GM23338 (cell line): ENCODE data around the gene SLC2A6.

Experiments used
- CREB1 ChIP-seq: fragments of 250-450 bp; sonication (Bioruptor Pico); IDR thresholded peaks from 2 replicates; pipeline ENCODE4 v1.5.0; 2020; ENCODE audit warnings: low read depth, mild to moderate bottlenecking, moderate library complexity
- EZH2 ChIP-seq: fragments of 200-600 bp; sonication (generic); IDR thresholded peaks from one replicate; pipeline ENCODE4 v1.8.0; 2017; ENCODE audit warnings: antibody characterized with exemption, mild to moderate bottlenecking, low read depth; ENCODE audit not compliant: unreplicated experiment
- EZH2phosphoT487 ChIP-seq: fragments of 200-600 bp; sonication (generic); IDR thresholded peaks from one replicate; pipeline ENCODE4 v1.8.1; 2018; ENCODE audit warnings: antibody characterized with exemption; ENCODE audit not compliant: unreplicated experiment
- JUNB ChIP-seq: IDR thresholded peaks from one replicate; pipeline ENCODE4 v1.6.1; 2016; ENCODE audit warnings: antibody characterized with exemption; ENCODE audit not compliant: unreplicated experiment
- NANOG ChIP-seq: IDR thresholded peaks from 2 replicates; pipeline ENCODE4 v1.6.1; 2016; ENCODE audit warnings: antibody characterized with exemption, borderline replicate concordance
- POLR2AphosphoS5 ChIP-seq: IDR thresholded peaks from 2 replicates; pipeline ENCODE4 v1.6.1; 2016; ENCODE audit warnings: antibody characterized with exemption, low read depth
- STAT1 ChIP-seq: IDR thresholded peaks from one replicate; pipeline ENCODE4 v1.6.1; 2016; ENCODE audit warnings: antibody characterized with exemption; ENCODE audit not compliant: unreplicated experiment
- ZNF114 ChIP-seq: fragments of 250-450 bp; sonication (Bioruptor Pico); IDR thresholded peaks from 2 replicates; pipeline ENCODE4 v1.5.0; 2020; ENCODE audit warnings: mild to moderate bottlenecking, moderate library complexity
- ZNF331 ChIP-seq: fragments of 250-450 bp; sonication (Bioruptor Pico); IDR thresholded peaks from 2 replicates; pipeline ENCODE4 v1.5.0; 2020; ENCODE audit warnings: low read depth, mild to moderate bottlenecking, moderate library complexity
- TF ChIP-seq, protein P1 (sequence below), 2 experiments: fragments of 200-600 bp in 1 of 2; sonication (generic) in 1 of 2; conservative IDR thresholded peaks; 2 replicates each; pipeline versions ENCODE4 v1.5.1 to v1.6.1; 2016 to 2017; ENCODE audit warnings: antibody characterized with exemption in 2 of 2, low read depth in 2 of 2, mild to moderate bottlenecking in 2 of 2, moderate library complexity in 1 of 2
- TF ChIP-seq, protein P2 (sequence below): IDR thresholded peaks from 2 replicates; pipeline ENCODE4 v1.6.1; 2016; ENCODE audit warnings: antibody characterized with exemption
- TF ChIP-seq, protein P3 (sequence below): IDR thresholded peaks from one replicate; pipeline ENCODE4 v1.6.1; 2018; ENCODE audit warnings: antibody characterized with exemption; ENCODE audit not compliant: unreplicated experiment
- TF ChIP-seq, protein P4 (sequence below): fragments of 250-450 bp; sonication (Bioruptor Pico); IDR thresholded peaks from 2 replicates; pipeline ENCODE4 v1.5.0; 2020; ENCODE audit warnings: mild to moderate bottlenecking, moderate library complexity

DNA sequence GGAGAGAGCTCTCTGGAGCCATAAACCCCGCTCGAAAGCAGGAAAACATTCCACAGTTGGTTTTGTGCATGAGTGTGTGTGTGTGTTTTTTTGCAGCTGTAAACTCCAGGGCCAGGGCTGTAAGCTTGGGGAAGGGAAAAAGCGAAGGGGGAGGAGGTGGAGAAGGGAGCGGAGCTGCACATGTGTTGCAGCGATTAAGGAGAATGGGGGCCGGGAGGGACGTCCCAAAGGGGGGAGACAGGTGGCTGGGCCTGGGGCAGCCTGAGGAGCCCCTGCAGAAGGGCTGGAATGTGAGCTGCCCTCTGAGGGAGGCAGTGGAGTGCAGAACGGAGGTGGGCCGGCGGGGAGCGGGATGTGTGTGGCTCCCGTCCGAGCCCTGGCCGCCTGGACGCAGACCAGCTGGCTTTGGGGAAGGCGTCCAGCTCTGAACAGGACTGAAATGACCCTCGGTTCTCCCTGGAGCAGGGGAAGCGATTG is 48.6 kb upstream of the SLC2A6 start:
- no peak for TF ChIP-seq EZH2
- TF ChIP-seq POLR2AphosphoS5, result no peak
- TF ChIP-seq, protein P1, sequence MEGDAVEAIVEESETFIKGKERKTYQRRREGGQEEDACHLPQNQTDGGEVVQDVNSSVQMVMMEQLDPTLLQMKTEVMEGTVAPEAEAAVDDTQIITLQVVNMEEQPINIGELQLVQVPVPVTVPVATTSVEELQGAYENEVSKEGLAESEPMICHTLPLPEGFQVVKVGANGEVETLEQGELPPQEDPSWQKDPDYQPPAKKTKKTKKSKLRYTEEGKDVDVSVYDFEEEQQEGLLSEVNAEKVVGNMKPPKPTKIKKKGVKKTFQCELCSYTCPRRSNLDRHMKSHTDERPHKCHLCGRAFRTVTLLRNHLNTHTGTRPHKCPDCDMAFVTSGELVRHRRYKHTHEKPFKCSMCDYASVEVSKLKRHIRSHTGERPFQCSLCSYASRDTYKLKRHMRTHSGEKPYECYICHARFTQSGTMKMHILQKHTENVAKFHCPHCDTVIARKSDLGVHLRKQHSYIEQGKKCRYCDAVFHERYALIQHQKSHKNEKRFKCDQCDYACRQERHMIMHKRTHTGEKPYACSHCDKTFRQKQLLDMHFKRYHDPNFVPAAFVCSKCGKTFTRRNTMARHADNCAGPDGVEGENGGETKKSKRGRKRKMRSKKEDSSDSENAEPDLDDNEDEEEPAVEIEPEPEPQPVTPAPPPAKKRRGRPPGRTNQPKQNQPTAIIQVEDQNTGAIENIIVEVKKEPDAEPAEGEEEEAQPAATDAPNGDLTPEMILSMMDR (conservative IDR thresholded peaks at IDR 0.05; ENCODE audit: low read depth in 2 of 2), result no peak
- no peak for TF ChIP-seq CREB1 (CRISPR knock-in tag)
- no peak for TF ChIP-seq EZH2phosphoT487
- no peak for TF ChIP-seq ZNF114 (CRISPR knock-in tag)
- TF ChIP-seq NANOG, result no peak
- TF ChIP-seq, protein P2, sequence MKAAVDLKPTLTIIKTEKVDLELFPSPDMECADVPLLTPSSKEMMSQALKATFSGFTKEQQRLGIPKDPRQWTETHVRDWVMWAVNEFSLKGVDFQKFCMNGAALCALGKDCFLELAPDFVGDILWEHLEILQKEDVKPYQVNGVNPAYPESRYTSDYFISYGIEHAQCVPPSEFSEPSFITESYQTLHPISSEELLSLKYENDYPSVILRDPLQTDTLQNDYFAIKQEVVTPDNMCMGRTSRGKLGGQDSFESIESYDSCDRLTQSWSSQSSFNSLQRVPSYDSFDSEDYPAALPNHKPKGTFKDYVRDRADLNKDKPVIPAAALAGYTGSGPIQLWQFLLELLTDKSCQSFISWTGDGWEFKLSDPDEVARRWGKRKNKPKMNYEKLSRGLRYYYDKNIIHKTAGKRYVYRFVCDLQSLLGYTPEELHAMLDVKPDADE, result no peak
- TF ChIP-seq ZNF331, result no peak
- TF ChIP-seq JUNB, result no peak
- TF ChIP-seq, protein P3, sequence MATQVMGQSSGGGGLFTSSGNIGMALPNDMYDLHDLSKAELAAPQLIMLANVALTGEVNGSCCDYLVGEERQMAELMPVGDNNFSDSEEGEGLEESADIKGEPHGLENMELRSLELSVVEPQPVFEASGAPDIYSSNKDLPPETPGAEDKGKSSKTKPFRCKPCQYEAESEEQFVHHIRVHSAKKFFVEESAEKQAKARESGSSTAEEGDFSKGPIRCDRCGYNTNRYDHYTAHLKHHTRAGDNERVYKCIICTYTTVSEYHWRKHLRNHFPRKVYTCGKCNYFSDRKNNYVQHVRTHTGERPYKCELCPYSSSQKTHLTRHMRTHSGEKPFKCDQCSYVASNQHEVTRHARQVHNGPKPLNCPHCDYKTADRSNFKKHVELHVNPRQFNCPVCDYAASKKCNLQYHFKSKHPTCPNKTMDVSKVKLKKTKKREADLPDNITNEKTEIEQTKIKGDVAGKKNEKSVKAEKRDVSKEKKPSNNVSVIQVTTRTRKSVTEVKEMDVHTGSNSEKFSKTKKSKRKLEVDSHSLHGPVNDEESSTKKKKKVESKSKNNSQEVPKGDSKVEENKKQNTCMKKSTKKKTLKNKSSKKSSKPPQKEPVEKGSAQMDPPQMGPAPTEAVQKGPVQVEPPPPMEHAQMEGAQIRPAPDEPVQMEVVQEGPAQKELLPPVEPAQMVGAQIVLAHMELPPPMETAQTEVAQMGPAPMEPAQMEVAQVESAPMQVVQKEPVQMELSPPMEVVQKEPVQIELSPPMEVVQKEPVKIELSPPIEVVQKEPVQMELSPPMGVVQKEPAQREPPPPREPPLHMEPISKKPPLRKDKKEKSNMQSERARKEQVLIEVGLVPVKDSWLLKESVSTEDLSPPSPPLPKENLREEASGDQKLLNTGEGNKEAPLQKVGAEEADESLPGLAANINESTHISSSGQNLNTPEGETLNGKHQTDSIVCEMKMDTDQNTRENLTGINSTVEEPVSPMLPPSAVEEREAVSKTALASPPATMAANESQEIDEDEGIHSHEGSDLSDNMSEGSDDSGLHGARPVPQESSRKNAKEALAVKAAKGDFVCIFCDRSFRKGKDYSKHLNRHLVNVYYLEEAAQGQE, result no peak
- TF ChIP-seq STAT1, result no peak
- TF ChIP-seq, protein P4, sequence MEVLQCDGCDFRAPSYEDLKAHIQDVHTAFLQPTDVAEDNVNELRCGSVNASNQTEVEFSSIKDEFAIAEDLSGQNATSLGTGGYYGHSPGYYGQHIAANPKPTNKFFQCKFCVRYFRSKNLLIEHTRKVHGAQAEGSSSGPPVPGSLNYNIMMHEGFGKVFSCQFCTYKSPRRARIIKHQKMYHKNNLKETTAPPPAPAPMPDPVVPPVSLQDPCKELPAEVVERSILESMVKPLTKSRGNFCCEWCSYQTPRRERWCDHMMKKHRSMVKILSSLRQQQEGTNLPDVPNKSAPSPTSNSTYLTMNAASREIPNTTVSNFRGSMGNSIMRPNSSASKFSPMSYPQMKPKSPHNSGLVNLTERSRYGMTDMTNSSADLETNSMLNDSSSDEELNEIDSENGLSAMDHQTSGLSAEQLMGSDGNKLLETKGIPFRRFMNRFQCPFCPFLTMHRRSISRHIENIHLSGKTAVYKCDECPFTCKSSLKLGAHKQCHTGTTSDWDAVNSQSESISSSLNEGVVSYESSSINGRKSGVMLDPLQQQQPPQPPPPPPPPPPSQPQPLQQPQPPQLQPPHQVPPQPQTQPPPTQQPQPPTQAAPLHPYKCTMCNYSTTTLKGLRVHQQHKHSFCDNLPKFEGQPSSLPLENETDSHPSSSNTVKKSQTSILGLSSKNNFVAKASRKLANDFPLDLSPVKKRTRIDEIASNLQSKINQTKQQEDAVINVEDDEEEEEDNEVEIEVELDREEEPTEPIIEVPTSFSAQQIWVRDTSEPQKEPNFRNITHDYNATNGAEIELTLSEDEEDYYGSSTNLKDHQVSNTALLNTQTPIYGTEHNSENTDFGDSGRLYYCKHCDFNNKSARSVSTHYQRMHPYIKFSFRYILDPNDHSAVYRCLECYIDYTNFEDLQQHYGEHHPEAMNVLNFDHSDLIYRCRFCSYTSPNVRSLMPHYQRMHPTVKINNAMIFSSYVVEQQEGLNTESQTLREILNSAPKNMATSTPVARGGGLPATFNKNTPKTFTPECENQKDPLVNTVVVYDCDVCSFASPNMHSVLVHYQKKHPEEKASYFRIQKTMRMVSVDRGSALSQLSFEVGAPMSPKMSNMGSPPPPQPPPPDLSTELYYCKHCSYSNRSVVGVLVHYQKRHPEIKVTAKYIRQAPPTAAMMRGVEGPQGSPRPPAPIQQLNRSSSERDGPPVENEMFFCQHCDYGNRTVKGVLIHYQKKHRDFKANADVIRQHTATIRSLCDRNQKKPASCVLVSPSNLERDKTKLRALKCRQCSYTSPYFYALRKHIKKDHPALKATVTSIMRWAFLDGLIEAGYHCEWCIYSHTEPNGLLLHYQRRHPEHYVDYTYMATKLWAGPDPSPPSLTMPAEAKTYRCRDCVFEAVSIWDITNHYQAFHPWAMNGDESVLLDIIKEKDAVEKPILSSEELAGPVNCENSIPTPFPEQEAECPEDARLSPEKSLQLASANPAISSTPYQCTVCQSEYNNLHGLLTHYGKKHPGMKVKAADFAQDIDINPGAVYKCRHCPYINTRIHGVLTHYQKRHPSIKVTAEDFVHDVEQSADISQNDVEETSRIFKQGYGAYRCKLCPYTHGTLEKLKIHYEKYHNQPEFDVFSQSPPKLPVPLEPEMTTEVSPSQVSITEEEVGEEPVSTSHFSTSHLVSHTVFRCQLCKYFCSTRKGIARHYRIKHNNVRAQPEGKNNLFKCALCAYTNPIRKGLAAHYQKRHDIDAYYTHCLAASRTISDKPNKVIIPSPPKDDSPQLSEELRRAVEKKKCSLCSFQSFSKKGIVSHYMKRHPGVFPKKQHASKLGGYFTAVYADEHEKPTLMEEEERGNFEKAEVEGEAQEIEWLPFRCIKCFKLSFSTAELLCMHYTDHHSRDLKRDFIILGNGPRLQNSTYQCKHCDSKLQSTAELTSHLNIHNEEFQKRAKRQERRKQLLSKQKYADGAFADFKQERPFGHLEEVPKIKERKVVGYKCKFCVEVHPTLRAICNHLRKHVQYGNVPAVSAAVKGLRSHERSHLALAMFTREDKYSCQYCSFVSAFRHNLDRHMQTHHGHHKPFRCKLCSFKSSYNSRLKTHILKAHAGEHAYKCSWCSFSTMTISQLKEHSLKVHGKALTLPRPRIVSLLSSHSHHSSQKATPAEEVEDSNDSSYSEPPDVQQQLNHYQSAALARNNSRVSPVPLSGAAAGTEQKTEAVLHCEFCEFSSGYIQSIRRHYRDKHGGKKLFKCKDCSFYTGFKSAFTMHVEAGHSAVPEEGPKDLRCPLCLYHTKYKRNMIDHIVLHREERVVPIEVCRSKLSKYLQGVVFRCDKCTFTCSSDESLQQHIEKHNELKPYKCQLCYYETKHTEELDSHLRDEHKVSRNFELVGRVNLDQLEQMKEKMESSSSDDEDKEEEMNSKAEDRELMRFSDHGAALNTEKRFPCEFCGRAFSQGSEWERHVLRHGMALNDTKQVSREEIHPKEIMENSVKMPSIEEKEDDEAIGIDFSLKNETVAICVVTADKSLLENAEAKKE (CRISPR knock-in tag), result no peak
